G401 (cell line): ENCODE results near the gene TTLL5. TPM values are rescaled to one million over a fixed set of nuclear protein-coding genes. Genes with fewer than 3 reads are reported as not detected.

Source experiments
- DNase-seq: peaks from one replicate; pipeline ENCODE4 v3.0.0-alpha.2; 2015; ENCODE audit warnings: low spot score
- in situ Hi-C: cut with HindIII; loops from 2 replicates; pipeline ENCODE4 v1.10.0; 2016; ENCODE audit warnings: low sequenced_read_pairs, mixed read lengths
- total RNA-seq: library from RNA; depleted of rRNA; stranded (reverse); fragments of >200 nt; shearing (Covaris generic); gene quantifications from 2 replicates; pipeline ENCODE4 v1.2.3, GENCODE V29; 2014

TTLL5 gene
- total RNA-seq, 1 experiment from 2014 or later: 25.6 TPM

DNA sequence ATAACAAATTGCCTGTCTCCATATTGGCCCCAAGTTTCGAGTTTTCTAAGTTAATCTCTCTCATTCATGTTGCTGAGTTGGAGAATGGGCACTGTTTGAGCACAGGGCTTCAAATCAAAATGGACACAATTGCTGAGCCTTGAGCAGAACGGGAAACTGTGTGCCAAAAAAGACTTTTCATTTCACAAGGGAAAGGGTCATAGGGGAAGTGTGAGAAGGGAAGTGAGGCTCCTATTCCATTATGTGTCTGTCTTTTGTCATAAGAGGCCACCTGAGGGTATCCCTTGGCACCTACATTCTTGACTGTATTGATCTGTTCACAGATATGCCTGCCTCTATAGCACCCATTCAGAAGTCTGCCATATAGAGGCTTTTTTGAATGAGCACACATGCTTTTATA is 59.1 kb downstream of the TTLL5 start:
- in situ Hi-C loops: loop anchor here (25.0 kb wide), 1 partner anchor 267 kb away; the partner anchor contains the start of genes IFT43 and TGFB3
- no peak for DNase-seq

DNA sequence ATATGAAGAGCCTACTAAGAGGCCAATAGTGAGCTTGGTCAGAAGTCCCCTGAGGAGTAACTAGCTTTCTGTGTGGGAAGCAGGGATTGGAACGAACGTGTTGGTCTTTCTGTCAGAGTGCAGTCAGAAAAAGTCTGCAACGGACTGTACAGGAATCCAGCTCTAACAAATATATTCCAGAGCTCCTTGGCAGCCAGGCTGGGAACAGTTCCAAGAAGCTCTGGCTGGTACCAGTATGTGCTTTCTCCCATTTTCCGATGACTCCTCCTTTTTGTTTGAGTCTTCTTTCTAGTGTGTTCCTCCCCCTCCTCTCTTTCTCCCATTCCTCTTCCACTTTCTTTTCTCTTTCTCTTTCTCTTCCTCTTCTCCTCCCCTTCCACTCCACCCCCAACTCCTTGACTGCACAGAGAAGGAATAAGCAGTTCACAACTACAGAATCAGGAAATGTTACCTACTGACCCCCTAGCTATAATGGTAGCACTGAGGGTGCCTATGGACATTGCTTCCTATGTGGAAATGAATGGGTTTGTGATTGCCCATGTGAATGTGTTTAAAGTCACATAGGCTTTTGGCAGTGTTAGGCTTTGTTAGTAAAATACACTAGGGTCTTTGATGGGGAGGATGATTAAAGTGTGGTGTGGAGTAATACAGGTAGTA is 59.9 kb downstream of the TTLL5 start:
- DNase-seq: peak; percentile 43
- in situ Hi-C loops: loop anchor here (25.0 kb wide), 1 partner anchor 266 kb away; the partner anchor contains the start of genes IFT43 and TGFB3

DNA sequence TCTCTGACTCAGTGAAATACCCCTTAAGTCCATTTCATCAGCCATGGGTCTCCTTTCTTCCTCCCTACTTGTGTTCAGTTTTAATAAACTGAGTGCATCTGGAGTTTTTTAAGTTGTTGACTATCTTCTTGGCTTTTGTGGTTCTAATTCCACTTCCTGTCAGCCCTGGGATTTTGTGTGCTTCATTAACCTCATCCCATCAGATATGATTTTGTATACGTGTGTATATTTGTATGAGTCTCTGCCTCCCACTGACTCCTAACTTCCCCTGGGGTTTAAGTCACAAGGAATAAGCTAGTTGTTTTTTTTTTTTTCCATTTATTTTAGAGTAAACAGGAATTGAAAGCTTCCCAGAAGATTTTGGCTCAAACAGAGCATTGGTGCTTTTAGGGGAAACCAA is 62.7 kb downstream of the TTLL5 start:
- in situ Hi-C loops: loop anchor here (25.0 kb wide), 1 partner anchor 264 kb away; the partner anchor contains the start of genes IFT43 and TGFB3
- DNase-seq: no peak

DNA sequence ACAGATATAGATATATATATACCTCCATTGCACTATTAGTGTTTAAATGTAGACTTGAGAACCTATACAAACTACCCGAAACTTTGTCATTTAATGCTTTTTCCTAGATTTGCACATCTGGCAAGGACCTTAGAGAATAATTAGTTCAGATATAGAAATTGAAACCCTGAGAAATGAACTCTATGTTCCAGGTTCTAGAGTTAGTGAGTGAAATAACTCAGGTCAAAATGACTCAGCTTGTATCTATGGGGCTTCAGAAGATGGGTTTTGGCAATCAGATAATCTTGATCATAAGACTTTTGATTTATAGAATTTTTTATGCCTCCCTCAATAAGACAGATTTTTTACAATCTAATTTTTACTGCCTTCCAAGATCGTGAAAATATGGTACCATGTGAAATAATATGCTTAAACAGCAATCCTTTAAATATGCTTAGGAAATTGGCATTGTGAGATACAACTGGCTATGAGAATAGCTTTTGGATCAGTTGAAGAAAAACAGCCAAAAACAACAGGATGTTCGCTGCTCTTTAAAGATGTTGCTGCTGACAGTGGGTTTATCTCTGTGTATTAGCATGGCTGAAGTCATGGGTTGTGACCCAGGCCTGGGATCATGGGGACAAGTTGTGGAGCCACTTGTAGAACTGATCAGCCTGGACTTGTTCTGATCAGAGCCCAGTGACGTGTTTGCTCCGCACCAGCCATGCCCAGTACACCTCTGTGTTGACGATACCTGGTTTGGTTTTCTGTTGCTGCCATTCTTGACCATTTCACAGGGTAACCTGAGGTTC is 63.6 kb downstream of the TTLL5 start:
- in situ Hi-C loops: loop anchor here (25.0 kb wide), 1 partner anchor 263 kb away; the partner anchor contains the start of genes IFT43 and TGFB3
- DNase-seq: no peak

DNA sequence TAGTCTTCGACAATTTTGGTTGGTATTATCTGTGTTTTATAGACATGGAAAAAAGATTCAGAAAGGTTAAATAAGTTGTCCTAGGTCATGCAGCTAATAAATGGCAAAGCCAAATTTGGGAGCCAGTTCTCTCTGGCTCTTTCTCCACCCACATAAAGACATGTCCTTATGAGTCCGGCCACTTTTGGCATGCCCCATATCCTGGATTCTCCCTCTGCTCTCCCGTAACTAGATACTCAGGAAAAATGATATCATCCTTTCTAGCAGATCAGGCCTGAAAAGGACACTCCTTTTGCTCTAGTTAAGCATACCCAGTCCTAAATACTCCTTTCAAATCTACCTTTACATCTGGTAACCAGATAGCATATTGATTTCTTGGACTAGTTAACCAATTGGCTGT is 64.4 kb downstream of the TTLL5 start:
- DNase-seq: no peak
- in situ Hi-C loops: no loop called here

DNA sequence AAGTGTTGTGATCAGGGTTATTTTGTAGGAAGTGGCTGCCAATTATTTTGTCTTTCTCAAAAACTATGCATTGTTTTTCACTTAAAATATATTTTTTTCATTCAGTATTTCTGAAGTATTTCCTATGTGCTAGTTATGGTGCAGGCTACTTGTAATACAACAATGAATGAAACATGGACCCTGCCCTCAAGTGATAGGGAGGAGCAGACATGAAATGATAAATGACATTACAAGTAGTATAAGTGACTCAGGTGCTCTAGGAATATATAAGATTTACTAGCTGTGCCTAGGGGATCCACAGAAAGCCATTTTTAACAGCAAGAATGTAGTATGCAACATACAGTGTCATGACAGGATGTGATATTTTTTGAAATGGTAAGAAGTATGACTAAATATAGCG is 65.3 kb downstream of the TTLL5 start:
- in situ Hi-C loops: no loop called here

DNA sequence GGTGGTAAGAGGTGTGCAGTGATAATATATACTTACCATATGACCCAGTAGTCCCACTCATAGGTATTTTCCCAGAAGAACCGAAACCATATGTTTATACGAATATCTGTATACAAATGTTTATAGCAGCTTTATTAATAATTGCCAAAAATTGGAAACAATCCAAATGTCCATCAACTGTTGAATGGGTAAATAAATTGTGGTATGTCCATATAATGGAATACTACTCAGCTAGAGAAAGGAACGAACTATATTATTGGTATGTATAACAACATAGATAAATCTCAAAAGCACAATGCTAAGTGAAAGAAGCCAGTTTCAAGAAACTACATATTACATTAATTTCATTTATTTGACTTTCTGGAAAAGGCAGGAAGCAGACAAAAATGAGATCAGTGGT is 66.1 kb downstream of the TTLL5 start:
- DNase-seq: no peak
- in situ Hi-C loops: no loop called here

More for the DNA sequence above, 65.3 kb downstream of the TTLL5 start:
- DNase-seq: no peak

DNA sequence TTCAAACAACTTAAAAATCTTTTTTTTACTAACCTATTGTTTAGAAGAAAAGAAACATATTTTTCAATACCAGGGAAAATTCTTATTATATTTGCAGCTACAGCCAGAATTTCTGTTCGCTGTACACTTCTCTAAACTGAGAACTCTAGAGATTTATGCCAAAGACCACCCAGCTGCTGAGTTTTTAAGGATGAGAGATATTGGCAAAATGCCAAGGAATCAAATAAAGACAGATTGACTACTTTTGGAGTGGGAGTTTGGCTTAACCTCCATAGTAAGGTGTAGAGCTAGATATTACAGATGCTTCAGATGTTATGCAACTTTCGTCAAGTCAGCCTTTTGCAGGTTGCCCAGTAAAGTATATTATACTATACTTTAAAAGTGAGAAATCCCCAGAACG is 71.8 kb downstream of the TTLL5 start:
- DNase-seq: no peak
- in situ Hi-C loops: no loop called here

DNA sequence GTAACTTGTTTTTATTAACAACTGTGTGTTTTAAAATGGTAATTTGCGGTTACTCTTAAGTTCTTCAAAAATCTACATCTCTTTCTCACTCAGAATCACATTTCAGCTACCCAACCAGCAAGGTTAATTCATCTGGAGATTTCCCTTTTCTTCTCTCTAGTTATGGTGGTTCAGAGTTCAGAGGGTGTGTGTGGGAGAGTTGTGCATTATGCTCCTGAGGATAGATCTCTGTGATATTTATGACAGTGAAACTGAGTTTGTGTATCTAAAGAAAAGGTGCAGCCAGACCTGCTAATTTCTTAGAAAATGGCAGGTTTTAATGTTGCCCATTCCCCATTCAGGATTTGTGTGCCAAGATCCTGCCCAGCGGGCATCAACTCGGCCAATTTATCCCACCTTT is 73.8 kb downstream of the TTLL5 start:
- in situ Hi-C loops: no loop called here
- DNase-seq: no peak

DNA sequence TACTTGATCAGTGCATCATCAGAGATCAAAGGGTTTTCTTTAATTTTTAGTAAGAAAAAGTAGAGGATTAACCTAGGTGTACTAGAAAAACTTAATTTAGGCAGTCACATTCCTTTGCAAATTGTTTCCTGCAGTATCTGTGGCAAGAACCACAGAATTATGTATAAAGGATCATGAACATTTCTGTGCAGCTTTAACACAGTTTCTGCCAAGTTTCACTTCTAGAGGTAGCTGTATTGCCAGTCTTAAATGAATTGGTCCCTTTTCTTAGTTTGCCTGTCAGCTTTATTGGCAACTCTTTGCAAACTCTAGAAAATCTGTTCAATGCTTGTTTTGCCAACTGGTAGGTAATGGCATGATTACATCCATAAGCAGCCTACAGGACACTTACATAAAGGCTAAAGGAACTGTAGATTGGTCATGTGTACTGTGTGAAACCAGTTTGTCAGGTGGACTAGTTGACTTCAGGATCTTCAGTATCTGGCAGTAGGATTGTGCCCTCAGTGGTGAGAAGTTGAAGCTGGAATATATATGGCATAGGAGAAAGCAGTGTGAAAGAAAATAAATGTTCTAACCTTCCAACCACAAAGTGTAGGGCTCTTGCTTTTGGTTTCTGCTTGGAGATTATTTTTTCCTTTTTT is 75.9 kb downstream of the TTLL5 start:
- in situ Hi-C loops: no loop called here
- DNase-seq: no peak

DNA sequence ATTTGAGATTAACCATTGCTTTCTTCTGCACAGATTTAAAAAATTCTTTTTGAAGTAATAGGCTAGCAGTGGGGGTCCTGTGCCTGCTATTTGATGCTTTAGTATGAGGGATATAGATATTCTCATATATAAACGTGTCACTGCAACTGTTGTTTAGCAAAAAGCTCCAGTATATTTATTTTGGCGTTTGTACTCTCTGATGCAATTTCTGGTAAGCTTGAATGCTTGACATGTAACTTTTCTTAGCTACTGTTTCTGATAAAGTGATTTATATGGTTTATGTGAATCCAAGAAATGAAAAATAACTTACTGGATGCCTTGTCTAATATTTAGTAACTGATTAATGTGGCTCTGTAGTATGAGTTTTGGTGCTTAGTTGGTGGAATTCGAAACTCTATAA is 77.1 kb downstream of the TTLL5 start:
- in situ Hi-C loops: no loop called here

DNA sequence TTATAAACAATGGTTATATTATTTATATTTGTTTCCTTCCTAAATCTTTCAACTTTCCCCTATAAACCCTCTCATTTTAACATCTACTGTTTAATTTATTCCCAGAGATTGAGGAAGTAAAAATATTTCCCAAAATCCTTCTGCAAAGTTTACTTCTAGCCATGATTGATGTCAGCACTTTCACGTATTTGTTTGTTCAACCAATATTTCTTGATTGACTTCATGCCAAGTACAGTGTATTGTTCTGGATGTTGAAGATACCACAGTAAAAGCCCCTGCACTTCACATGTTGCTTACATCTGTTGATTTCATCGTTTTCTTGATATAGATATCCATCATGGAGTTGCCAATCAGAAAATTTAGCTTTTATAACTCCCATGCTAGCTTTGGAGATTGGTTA is 81.8 kb downstream of the TTLL5 start:
- no peak for DNase-seq
- in situ Hi-C loops: no loop called here

More for the DNA sequence above, 77.1 kb downstream of the TTLL5 start:
- DNase-seq: no peak

DNA sequence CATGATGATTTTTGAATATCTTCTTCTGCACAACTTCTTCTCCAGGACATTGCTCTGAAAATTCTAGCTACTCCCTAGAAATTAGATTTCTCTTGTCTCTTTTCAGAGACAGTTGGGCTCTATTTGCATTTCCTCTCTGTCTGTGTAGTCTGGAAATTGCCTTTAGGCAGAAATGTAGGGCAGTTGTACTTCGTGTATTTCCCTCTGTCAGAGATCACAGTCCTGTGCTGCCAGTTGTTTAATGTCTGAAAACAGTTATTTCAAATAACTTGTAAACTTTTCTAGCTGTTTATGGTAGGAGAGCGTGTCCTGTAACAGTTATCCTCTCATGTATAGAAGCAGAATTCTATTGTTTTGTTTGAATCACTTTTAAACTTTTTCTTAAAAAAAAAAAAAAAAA is 86.9 kb downstream of the TTLL5 start:
- DNase-seq: no peak
- in situ Hi-C loops: no loop called here

DNA sequence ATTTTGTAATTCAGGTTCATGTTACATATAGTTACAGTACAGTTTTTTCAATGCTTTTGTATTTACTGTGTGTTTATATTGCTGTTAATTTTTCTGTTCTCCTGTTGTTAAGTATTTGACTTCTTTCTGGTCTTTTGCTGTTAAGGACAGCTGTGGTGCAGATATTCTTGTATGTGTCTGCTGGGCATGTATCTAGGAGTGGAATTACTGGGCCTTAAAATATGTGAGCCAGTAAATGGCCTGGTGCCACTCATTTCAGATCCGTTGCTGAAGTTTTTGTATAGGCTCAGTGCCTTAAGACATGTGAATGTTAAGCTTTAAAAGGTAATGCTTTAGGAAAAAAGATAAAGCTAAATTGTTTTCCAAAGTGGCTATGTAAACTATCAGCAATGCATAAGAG is 87.3 kb downstream of the TTLL5 start:
- DNase-seq: no peak
- in situ Hi-C loops: no loop called here

DNA sequence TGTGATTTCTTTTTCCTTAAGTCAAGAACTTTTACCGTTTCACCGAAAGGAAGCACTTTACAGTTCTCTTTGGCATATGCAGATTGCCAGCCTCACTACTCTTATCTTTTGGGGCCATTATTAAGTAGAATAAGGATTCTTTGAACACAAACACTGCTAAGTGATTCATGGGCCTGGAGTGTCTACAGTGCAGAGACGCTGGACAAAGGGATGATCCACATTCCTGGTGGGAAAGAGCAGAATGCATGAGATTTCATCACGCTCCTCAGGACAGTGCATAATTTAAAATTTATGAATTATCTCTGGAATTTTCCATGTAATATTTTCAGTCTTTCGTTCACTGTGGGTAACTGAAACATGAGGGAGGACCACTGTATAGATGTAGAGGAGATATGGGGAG is 90.2 kb downstream of the TTLL5 start:
- DNase-seq: no peak
- in situ Hi-C loops: no loop called here

DNA sequence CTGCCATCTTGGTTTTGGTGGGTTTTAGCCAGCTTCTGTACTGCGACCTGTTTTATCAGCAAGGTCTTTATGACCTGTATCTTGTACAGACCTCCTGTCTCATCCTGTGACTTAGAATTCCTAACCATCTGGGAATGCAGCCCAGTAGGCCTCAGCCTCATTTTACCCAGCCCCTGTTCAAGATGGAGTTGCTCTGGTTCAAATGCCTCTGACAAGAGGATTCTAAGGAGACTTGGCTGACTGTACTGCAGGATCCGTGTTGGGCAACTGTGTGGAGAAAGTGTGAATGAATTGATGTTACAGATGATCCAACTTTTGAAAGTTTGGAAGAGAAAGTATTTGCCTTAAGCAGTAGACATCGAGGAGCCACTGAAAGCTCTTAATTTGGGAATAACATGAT is 91.0 kb downstream of the TTLL5 start:
- in situ Hi-C loops: no loop called here
- no peak for DNase-seq

DNA sequence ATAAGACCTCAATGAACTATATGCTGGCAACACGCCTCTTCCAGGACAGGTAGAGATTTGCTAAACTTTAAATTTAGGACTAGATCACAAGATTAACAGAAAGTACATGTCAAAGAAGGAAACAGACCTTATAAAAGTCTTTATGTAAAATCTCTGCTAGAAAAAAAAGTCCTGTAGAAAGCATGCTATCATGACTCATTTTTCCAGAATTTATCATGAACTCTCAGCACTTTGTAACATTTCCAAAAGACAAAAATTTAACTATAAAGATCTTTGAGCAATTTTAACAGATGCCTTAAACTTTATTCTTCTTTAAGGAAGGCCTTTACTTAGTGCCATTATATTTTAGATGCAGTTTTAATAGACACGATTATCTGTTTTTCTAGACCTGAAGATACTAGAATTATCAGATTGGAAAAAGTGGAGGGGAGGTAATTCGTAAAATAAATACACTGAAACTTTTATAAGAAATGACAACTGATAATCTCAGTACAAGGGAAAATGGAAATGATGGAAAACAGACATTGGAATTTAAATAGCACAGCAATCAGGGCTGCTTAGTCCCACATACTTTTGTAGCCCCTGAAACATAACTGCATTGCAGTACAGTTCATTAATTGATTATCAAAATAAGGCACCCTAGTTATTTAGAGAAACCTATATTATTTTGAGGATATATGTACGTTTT is 92.0 kb downstream of the TTLL5 start:
- DNase-seq: no peak

DNA sequence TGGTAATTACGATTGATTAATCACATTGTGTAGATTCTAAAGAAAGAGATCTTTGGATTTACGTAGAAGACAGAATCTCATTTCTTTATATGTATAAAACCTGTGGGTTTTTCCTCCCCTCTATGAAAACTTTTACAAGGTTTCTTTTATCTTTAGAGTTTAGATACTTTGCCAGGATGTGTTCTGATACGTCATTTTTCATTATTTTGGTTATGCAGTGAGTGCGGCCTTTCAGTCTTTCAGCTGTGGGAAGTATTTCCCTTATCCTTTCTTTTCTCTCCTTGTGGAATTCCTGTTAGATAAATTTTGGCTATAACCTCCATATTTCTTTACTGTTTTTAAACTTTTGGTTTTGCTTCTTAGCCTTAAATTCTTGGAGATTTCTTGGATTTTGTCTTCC is 92.7 kb downstream of the TTLL5 start:
- in situ Hi-C loops: no loop called here
- no peak for DNase-seq

More for the DNA sequence above, 92.0 kb downstream of the TTLL5 start:
- in situ Hi-C loops: no loop called here

DNA sequence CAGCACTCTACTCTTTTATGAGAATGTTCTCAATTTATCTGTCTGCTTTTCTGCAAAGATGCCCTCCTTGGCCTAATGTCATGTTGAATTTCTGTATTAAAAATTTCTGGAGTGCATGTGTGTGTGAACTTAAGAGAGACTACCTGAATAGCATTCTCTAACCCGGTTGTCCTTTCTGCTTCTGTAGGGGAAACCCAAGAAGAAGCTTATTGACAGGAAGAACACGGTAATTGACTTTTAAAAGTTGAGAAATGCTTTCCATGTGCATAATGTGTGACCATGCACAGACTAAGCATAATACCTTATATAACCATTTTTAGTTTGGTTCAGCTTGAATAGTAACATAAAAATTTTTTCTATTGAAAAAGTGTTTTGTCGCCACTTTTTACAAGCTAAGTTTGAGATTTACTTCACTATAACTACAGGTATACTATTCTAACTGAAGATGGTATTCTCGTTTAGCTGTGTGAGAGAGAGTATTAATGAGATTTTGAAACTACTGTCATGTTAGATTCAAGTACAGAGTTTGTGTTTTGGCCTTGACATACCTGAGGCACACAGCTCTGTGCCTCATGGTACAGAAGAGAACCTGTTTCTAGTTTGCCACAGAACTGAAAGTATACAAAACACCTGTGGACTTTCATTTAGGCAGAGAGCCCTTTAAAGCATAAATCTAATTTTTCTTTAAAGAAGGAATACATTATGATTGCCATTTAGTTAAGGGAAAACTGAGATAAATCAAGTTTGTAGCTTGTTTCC is 96.8 kb downstream of the TTLL5 start:
- in situ Hi-C loops: no loop called here
- no peak for DNase-seq
